M059J (cell line): Measurements from ENCODE around the gene FAM227B. TPM values are rescaled to one million over a fixed set of nuclear protein-coding genes. Genes with fewer than 3 reads are reported as not detected.

ENCODE experiments used
- DNase-seq: peaks from one replicate; pipeline ENCODE4 v3.0.0-alpha.2; 2012; ENCODE audit warnings: low read depth
- total RNA-seq: library from RNA; depleted of rRNA; stranded (reverse); fragments of >200 nt; shearing (Covaris generic); gene quantifications from 2 replicates; pipeline ENCODE4 v1.2.3, GENCODE V29; 2014; rRNA removed

Gene FAM227B
- total RNA-seq, 1 experiment from 2014 or later = 6.5 TPM

GRCh38 chr15:49296258-49296657, 324.4 kb downstream of the FAM227B start:
- DNase-seq = no peak

DNA sequence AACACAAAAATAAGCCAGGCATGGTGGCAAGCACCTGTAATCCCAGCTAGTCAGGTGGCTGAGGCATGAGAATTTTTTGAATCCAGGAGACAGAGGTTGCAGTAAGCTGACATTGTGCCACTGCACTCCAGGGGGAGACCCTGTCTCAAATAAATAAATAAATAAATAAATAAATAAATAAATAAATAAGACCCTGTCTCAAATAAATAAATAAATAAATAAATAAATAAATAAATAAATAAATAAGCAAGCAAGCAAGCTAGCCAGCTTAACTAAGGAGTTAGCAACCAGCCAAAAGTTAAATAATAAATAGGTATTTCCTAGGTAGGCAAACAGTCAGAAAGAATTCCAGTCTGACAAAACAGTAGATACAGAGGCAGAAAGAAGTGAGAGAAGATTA, 326.7 kb downstream of the FAM227B start:
- DNase-seq = no peak

DNA sequence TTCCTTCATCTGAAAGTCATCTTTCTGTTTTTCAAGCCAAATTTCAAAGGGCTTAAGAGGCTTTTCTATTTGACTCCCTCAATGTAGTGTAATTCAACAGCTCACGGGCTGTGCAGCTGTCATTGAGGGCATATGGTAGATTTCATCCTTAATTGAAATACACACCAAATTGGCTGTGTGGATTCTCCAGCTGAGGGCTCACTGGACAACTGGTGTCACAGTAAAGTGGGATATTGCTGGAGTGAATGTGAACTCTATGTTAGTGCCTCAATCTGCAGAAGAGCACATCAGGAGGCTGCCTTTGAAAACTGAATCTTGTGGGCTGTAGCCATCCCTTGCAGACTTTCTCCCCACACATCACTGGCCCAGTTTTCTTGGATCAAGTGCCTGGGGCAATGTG, 330.4 kb downstream of the FAM227B start:
- DNase-seq = peak; percentile 13

- DNase-seq = no peak
Measured at GRCh38 chr15:49288391-49288790, 332.2 kb downstream of the FAM227B start.

DNA sequence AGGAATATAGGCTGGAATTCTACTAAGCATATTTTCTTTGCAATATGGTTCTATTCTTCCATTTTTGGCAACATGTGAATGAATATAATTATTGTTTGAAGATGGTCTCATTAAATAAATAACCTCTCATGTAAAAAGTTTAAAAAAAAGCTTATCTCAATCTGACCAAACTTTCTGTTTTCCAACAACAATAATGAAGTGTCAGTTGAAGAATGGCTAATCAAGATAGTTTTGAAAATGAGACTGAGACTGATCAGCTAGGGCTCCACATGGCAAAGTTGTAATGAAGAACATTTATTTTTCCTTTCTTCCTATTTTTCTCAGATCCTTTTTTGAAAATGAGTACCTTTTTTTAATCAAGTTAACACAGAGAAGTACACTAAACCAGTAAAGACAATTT, 333.1 kb downstream of the FAM227B start:
- no peak for DNase-seq

DNA sequence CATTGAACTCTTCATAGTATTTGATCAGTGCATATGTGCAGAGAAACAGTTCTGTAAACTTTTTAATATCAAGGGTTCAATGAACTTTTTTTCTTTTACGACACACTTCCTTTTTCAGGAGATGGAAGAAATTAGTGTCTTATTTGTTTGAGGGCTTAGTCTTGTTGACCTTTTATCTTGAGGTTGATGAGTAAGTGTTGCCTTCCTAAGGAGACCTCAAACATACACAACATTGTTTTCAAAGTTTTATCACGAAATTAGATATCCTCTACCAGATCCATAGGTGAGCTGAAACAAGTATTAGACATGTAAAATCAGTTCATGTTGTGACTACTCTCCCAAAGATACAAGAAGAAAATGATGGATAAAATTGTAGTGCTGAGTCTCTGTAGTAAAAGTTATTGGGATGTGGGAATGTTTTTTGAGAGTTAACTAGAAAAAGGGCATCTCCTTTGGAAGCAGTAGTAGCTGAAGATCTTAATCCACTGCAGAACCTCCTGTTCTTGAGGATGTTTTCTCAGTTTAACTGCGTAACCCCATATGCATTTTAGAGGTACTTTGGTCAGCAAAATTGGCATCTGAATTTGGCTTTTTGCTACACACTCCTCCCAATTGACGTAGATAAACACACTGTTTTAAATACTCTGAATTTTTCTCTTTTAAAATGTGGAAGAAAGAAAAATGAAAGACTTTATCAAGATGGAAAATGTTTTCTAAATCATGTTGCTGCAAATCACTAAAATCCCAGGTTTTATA, 333.8 kb downstream of the FAM227B start:
- DNase-seq = peak; percentile 27

DNA sequence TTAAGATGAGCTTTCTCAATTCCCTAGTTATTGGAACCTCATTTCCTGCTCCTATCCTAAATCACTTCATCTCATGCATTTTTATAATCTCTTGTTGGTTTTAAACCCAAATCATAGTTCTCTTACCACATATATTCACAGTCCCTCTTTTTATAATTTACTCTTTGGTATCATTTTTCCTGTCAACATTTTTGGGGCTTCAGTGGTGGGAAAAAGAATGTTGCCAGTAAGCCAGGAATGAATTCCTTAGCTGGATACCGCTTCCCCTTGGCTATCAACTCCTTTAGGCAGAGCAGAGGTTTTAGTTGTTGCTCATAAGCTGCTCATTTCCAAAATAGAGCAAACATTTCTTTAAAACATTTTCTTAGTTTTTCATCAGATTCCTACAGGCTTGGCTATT, 338.3 kb downstream of the FAM227B start:
- DNase-seq = peak; percentile 72

- no peak for DNase-seq
Measured at GRCh38 chr15:49279521-49280456, 340.8 kb downstream of the FAM227B start.

- DNase-seq = no peak
Measured at GRCh38 chr15:49278751-49279150, 341.9 kb downstream of the FAM227B start.

Other genes with a start within 250 kb of the FAM227B start
- gene FGF7, start 197.6 kb downstream of the FAM227B start, total RNA-seq = 1.1 and 11.5 TPM in 2 replicates
- gene DTWD1, start 230 bp upstream of the FAM227B start, total RNA-seq = 28.2 and 34.3 TPM in 2 replicates